H9 (cell line): Measurements from ENCODE around the gene USP13. TPM values are rescaled to one million over a fixed set of nuclear protein-coding genes. Genes with fewer than 3 reads are reported as not detected.

ENCODE experiments used
- DNase-seq: peaks from one replicate; pipeline ENCODE4 v3.0.0-alpha.2; 2017
- H2AFZ ChIP-seq: one replicate; pipeline ENCODE4 v1.6.1; 2013; ENCODE audit warnings: mild to moderate bottlenecking, low read length, control low read depth, moderate library complexity
- H2AK5ac ChIP-seq: 2 replicates; pipeline ENCODE4 v1.6.1; 2013; ENCODE audit warnings: low read length, control low read depth, mixed read lengths; ENCODE audit not compliant: insufficient read length
- H2BK120ac ChIP-seq: one replicate; pipeline ENCODE4 v1.6.1; 2013; ENCODE audit warnings: low read depth, mild to moderate bottlenecking, low read length, control low read depth, inconsistent platforms; ENCODE audit not compliant: poor library complexity, severe bottlenecking
- H2BK12ac ChIP-seq: 2 replicates; pipeline ENCODE4 v1.6.1; 2013; ENCODE audit warnings: low read length, control low read depth, mixed read lengths, low read depth; ENCODE audit not compliant: insufficient read length
- H2BK15ac ChIP-seq: 2 replicates; pipeline ENCODE4 v1.6.1; 2013; ENCODE audit warnings: low read depth, low read length, control low read depth
- H2BK20ac ChIP-seq: one replicate; pipeline ENCODE4 v1.6.1; 2013; ENCODE audit warnings: low read depth, mild to moderate bottlenecking, low read length, control low read depth, inconsistent platforms; ENCODE audit not compliant: poor library complexity, severe bottlenecking
- H2BK5ac ChIP-seq: 2 replicates; pipeline ENCODE4 v1.6.1; 2013; ENCODE audit warnings: low read length, control low read depth, mixed read lengths; ENCODE audit not compliant: insufficient read length
- H3K14ac ChIP-seq: 2 replicates; pipeline ENCODE4 v1.6.1; 2013; ENCODE audit warnings: low read length, control low read depth; ENCODE audit not compliant: insufficient read depth
- H3K18ac ChIP-seq: 2 replicates; pipeline ENCODE4 v1.6.1; 2013; ENCODE audit warnings: low read depth, mild to moderate bottlenecking, mixed read lengths, low read length, control low read depth; ENCODE audit not compliant: insufficient read length
- H3K23ac ChIP-seq: 2 replicates; pipeline ENCODE4 v1.6.1; 2013; ENCODE audit warnings: low read length, control low read depth, mixed read lengths, low read depth; ENCODE audit not compliant: insufficient read length
- H3K23me2 ChIP-seq: 2 replicates; pipeline ENCODE4 v1.6.1; 2013; ENCODE audit warnings: low read depth, mild to moderate bottlenecking, mixed read lengths, low read length, control low read depth; ENCODE audit not compliant: insufficient read length, poor library complexity, severe bottlenecking
- H3K27ac ChIP-seq: 2 replicates; pipeline ENCODE4 v1.5.1; 2013; ENCODE audit warnings: low read length, control low read depth, mixed read lengths, low read depth; ENCODE audit not compliant: insufficient read length
- H3K27me3 ChIP-seq: 2 replicates; pipeline ENCODE4 v1.6.1; 2013; ENCODE audit warnings: low read length, control low read depth, inconsistent platforms; ENCODE audit not compliant: insufficient read depth
- H3K4ac ChIP-seq: 2 replicates; pipeline ENCODE4 v1.6.1; 2013; ENCODE audit warnings: low read depth, mild to moderate bottlenecking, control low read depth, inconsistent platforms, low read length, moderate library complexity
- H3K4me1 ChIP-seq: 2 replicates; pipeline ENCODE4 v1.6.1; 2013; ENCODE audit warnings: low read length, control low read depth, inconsistent platforms; ENCODE audit not compliant: insufficient read depth
- H3K4me2 ChIP-seq: 2 replicates; pipeline ENCODE4 v1.6.1; 2013; ENCODE audit warnings: low read length, control low read depth, mixed read lengths; ENCODE audit not compliant: insufficient read length, insufficient read depth
- H3K56ac ChIP-seq: 2 replicates; pipeline ENCODE4 v1.6.1; 2013; ENCODE audit warnings: low read depth, mild to moderate bottlenecking, mixed read lengths, low read length, control low read depth; ENCODE audit not compliant: insufficient read length
- H3K79me1 ChIP-seq: 2 replicates; pipeline ENCODE4 v1.6.1; 2013; ENCODE audit warnings: low read depth, mild to moderate bottlenecking, moderate library complexity, low read length, control low read depth, inconsistent platforms; ENCODE audit not compliant: insufficient read depth, poor library complexity, severe bottlenecking
- H3K79me2 ChIP-seq: 2 replicates; pipeline ENCODE4 v1.6.1; 2013; ENCODE audit warnings: low read length, control low read depth, inconsistent platforms; ENCODE audit not compliant: insufficient read depth
- H3K9ac ChIP-seq: 2 replicates; pipeline ENCODE4 v1.6.1; 2013; ENCODE audit warnings: low read length, control low read depth, mixed read lengths; ENCODE audit not compliant: insufficient read length; ENCODE audit errors: extremely low read depth
- H3K9me3 ChIP-seq: one replicate; pipeline ENCODE4 v1.6.1; 2013; ENCODE audit warnings: low read depth, low read length, inconsistent platforms; ENCODE audit not compliant: control insufficient read depth
- H3T11ph ChIP-seq: one replicate; pipeline ENCODE4 v1.6.1; 2013; ENCODE audit warnings: mild to moderate bottlenecking, low read length, control low read depth, inconsistent platforms
- H4K20me1 ChIP-seq: one replicate; pipeline ENCODE4 v1.6.1; 2013; ENCODE audit not compliant: control insufficient read depth, insufficient read length, insufficient read depth
- H4K5ac ChIP-seq: 2 replicates; pipeline ENCODE4 v1.6.1; 2013; ENCODE audit warnings: low read depth, mild to moderate bottlenecking, mixed read lengths, low read length, control low read depth; ENCODE audit not compliant: insufficient read length
- H4K8ac ChIP-seq: replicated peaks from 2 replicates; pipeline ENCODE4 v1.6.1; 2013; ENCODE audit warnings: low read length, control low read depth, mixed read lengths, low read depth; ENCODE audit not compliant: insufficient read length
- H4K91ac ChIP-seq: 2 replicates; pipeline ENCODE4 v1.6.1; 2013; ENCODE audit warnings: low read depth, mild to moderate bottlenecking, moderate library complexity, mixed read lengths, low read length, control low read depth; ENCODE audit not compliant: insufficient read length
- H3K27ac Mint-ChIP-seq, 3 experiments: 2 replicates in 2 of 3; 3 replicates in 1 of 3; pipeline ENCODE4 v1.8.0; 2020 to 2021; ENCODE audit warnings: mixed read lengths in 3 of 3, mild to moderate bottlenecking in 1 of 3, moderate library complexity in 1 of 3
- H3K27me3 Mint-ChIP-seq: 2 replicates; pipeline ENCODE4 v1.8.0; 2021; ENCODE audit warnings: low read depth, mild to moderate bottlenecking, moderate library complexity, mixed read lengths
- H3K36me3 Mint-ChIP-seq, 3 experiments: 2 replicates in 2 of 3; 3 replicates in 1 of 3; pipeline ENCODE4 v1.8.0; 2020 to 2021; ENCODE audit warnings: low read depth in 3 of 3, mixed read lengths in 3 of 3; ENCODE audit not compliant: insufficient read depth in 1 of 3
- H3K4me1 Mint-ChIP-seq, 2 experiments: 2 replicates each; pipeline ENCODE4 v1.8.0; 2020; ENCODE audit warnings: mixed read lengths in 2 of 2
- H3K4me3 Mint-ChIP-seq, 2 experiments: 2 replicates in 1 of 2; 3 replicates in 1 of 2; pipeline ENCODE4 v1.8.0; 2020 to 2021; ENCODE audit warnings: mild to moderate bottlenecking in 2 of 2, mixed read lengths in 2 of 2, moderate library complexity in 1 of 2
- H3K9me3 Mint-ChIP-seq, 2 experiments: 2 replicates in 1 of 2; 3 replicates in 1 of 2; pipeline ENCODE4 v1.8.0; 2020; ENCODE audit warnings: mild to moderate bottlenecking in 2 of 2, mixed read lengths in 2 of 2, moderate library complexity in 1 of 2
- CTCF ChIP-seq: fragments of 200-600 bp; sonication (generic); conservative IDR thresholded peaks from 3 replicates; pipeline ENCODE4 v1.8.0; 2021; ENCODE audit warnings: antibody characterized with exemption, mild to moderate bottlenecking
- total RNA-seq: library from RNA; stranded (reverse); gene quantifications from 2 replicates; pipeline ENCODE4 v1.2.1, GENCODE V29; 2021

USP13 gene
- total RNA-seq, 1 experiment from 2014 or later, result 26.7 TPM

GRCh38 chr3:179833294-179833693 is 180.5 kb downstream of the USP13 start:
- H3K27ac Mint-ChIP-seq, result no peak overlapping the region
- H3K4me2 ChIP-seq, result no peak overlapping the region

More at GRCh38 chr3:179833294-179833693, 180.5 kb downstream of the USP13 start:
- Histone ChIP-seq H3K23me2 (no peaks in the 10 kb centered on the region), H2BK20ac (no peak overlapping the region), H3K27me3 (no peaks in the 10 kb centered on the region), H4K91ac (no peak overlapping the region), H4K5ac (no peak overlapping the region), H2BK5ac (no peak overlapping the region), H3T11ph (no peak overlapping the region), H4K8ac (no peak overlapping the region), H3K23ac (no peak overlapping the region), H2BK120ac (no peak overlapping the region), H3K9me3 (no peaks in the 10 kb centered on the region), H3K79me1 (no peaks in the 10 kb centered on the region), H3K14ac (no peak overlapping the region), H2AK5ac (no peak overlapping the region), H3K9ac (no peak overlapping the region), H2BK15ac (no peak overlapping the region), H2BK12ac (no peak overlapping the region), H3K79me2 (no peaks in the 10 kb centered on the region), H3K4me1 (no peaks in the 10 kb centered on the region), H3K27ac (no peak overlapping the region), H4K20me1 (no peaks in the 10 kb centered on the region), H3K4ac (no peak overlapping the region), H3K18ac (no peak overlapping the region), H2AFZ (no peak overlapping the region), H3K56ac (no peak overlapping the region)
- Mint-ChIP-seq H3K9me3 (no peaks in the 10 kb centered on the region), H3K36me3 (no peaks in the 10 kb centered on the region), H3K27me3 (no peaks in the 10 kb centered on the region; the same call in none of the 2 replicates), H3K4me1 (peaks cover 4% of the 10 kb centered on the region in 2 experiments), H3K4me3 (no peak overlapping the region)
- no peak for DNase-seq
- no peak for TF ChIP-seq CTCF
